Brain microvascular endothelial cell (primary cell): Measurements from ENCODE around the gene TARBP2.

ENCODE experiments used
- DNase-seq: peaks from one replicate; pipeline ENCODE4 v3.0.0-alpha.2; 2020
- H3K27ac ChIP-seq: fragments of 250-450 bp; sonication (Bioruptor Pico); 2 replicates; pipeline ENCODE4 v1.5.1; 2020; ENCODE audit warnings: mild to moderate bottlenecking, moderate library complexity
- H3K27me3 ChIP-seq: fragments of 250-450 bp; sonication (Bioruptor Pico); replicated peaks from 2 replicates; pipeline ENCODE4 v1.5.1; 2020; ENCODE audit warnings: mild to moderate bottlenecking
- H3K36me3 ChIP-seq: fragments of 250-450 bp; sonication (Bioruptor Pico); replicated peaks from 2 replicates; pipeline ENCODE4 v1.5.1; 2020; ENCODE audit warnings: mild to moderate bottlenecking
- H3K4me3 ChIP-seq: 2 replicates; pipeline ENCODE4 v1.5.1; 2011; ENCODE audit warnings: low read depth, mild to moderate bottlenecking, control low read depth, low read length, moderate library complexity
- CTCF ChIP-seq: IDR thresholded peaks from 2 replicates; pipeline ENCODE4 v1.5.1; 2011; ENCODE audit warnings: low read depth, mild to moderate bottlenecking, moderate library complexity, low read length, control low read depth, inconsistent platforms; ENCODE audit errors: missing control alignments
- in situ Hi-C: cut with HindIII; loops from 2 replicates; pipeline ENCODE4 v1.10.0; 2017; ENCODE audit warnings: low sequenced_read_pairs, low pct_ligation_motif_present

TARBP2 gene

DNA sequence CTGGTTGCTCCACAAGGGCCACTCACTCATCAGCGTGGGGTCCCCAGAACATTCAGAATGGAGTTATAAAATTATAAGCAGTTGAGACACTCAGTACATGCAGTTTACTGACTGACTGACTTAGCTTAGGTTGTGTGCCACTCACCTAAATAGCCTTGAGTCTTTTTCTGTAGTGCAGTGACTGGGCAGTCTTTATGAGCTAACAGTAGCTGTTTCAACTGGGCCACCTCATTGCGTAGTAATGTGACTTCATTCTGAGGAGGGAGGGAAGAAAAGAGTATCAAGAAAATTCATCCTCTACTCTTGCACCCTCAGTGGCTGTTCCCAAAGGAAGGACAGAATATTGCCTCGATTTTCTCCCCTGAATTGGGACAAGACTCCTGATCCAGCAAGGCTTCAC lies 22.0 kb downstream of the TARBP2 start:
- Histone ChIP-seq H3K27ac (no peak overlapping the region), H3K27me3 (no peaks in the 10 kb centered on the region), H3K36me3 (peaks cover 69% of the 10 kb centered on the region), H3K4me3 (no peak overlapping the region)
- in situ Hi-C loops, result no loop called here
- TF ChIP-seq CTCF, result no peak
- DNase-seq, result no peak

DNA sequence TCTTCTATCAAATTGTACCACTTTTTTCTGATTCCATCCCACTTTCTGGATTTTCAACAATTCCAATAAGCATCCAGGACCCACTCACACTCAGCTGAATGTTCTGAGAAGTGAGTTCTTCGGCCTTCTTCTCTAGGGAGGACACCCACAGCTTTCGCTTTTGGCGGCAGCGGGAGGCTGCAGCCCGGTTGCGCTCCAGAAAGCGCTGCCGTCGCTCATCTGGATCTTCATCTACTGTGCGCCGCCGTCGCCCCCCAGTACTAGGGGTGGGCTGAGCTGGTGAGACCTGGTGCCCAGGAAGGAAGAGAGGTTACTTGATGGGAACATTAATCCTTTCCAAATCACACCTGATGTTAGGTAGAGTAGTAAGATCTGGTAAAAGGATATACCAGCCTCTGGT lies 23.4 kb downstream of the TARBP2 start:
- H3K27me3 ChIP-seq, result no peaks in the 10 kb centered on the region
- in situ Hi-C loops, result no loop called here
- peaks cover 67% of the 10 kb centered on the region for H3K36me3 ChIP-seq
- DNase-seq, result no peak
- TF ChIP-seq CTCF, result no peak
- no peak overlapping the region for H3K4me3 ChIP-seq
- no peak overlapping the region for H3K27ac ChIP-seq

- DNase-seq, result no peak
- Histone ChIP-seq H3K27ac (no peak overlapping the region), H3K36me3 (peaks cover 61% of the 10 kb centered on the region), H3K27me3 (no peaks in the 10 kb centered on the region), H3K4me3 (no peak overlapping the region)
- no peak for TF ChIP-seq CTCF
- in situ Hi-C loops, result no loop called here
These were observed 29.0 kb downstream of the TARBP2 start for GRCh38 chr12:53530061-53530460.

GRCh38 chr12:53530920-53531319 lies 29.8 kb downstream of the TARBP2 start:
- peak; percentile 43 for DNase-seq
- no peak for TF ChIP-seq CTCF
- Histone ChIP-seq H3K4me3 (no peak overlapping the region), H3K27ac (no peak overlapping the region), H3K27me3 (no peaks in the 10 kb centered on the region), H3K36me3 (peaks cover 64% of the 10 kb centered on the region)
- in situ Hi-C loops, result no loop called here

DNA sequence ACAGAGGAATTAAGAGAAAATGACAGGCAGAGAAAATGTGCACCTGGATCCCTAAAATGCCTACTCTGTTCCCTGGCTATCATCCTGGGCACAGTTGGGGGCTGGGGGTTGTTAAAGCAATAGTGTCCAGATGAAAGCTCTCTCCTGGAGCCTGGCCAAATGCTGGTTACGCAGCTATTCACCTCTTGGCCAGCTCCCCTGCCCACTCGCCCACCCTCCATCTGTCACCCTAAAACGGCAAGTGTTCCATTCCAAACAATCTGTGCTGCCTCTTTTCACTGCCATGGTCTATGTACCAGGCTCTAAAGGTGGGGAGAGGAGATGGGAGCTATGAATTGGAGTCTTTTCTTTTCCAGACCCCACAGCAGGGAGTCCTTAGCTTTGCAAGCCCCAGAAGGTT lies 30.9 kb downstream of the TARBP2 start:
- in situ Hi-C loops, result no loop called here
- Histone ChIP-seq H3K27ac (no peak overlapping the region), H3K27me3 (no peaks in the 10 kb centered on the region), H3K4me3 (no peak overlapping the region), H3K36me3 (peaks cover 64% of the 10 kb centered on the region)
- no peak for DNase-seq
- TF ChIP-seq CTCF, result no peak
